ENCODE data around the gene TACR1.
A peak's percentile ranks its signal among the peaks of the same experiment; 100 is the strongest.
"Not testable (repeated sequence)": the region's sequence is repeated elsewhere in the genome, so short reads cannot be mapped to it uniquely, and the experiment has no call there.

TACR1 gene

GRCh38 chr2:75057150-75057549 lies 142.2 kb downstream of the TACR1 start:
- not testable (repeated sequence) for H3K9me3 ChIP-seq (replicated peaks; ENCODE audit: low read length); H3K4me3 ChIP-seq (ENCODE audit: low read length); H3K4me1 ChIP-seq (ENCODE audit: control insufficient read depth, insufficient read depth, low read length); H3K9ac ChIP-seq (ENCODE audit: low read depth, low read length); H3K27me3 ChIP-seq (ENCODE audit: control insufficient read depth, insufficient read depth, low read length); H3K4me2 ChIP-seq (ENCODE audit: low read length); H3K36me3 ChIP-seq (ENCODE audit: insufficient read depth, low read length)

- H3K36me3 ChIP-seq (ENCODE audit: insufficient read depth, low read length): no peaks in the 10 kb centered on the region
- H3K4me1 ChIP-seq (ENCODE audit: control insufficient read depth, insufficient read depth, low read length): no peaks in the 10 kb centered on the region
- H3K27me3 ChIP-seq (ENCODE audit: control insufficient read depth, insufficient read depth, low read length): no peaks in the 10 kb centered on the region
- no peaks in the 10 kb centered on the region for H3K9me3 ChIP-seq (replicated peaks; ENCODE audit: low read length)
- H3K4me2 ChIP-seq (ENCODE audit: low read length): no peak overlapping the region
- no peak overlapping the region for H3K4me3 ChIP-seq (ENCODE audit: low read length)
- H3K9ac ChIP-seq (ENCODE audit: low read depth, low read length): no peak overlapping the region
Measured at GRCh38 chr2:75055820-75056675, 143.3 kb downstream of the TACR1 start.

- H3K9me3 ChIP-seq (replicated peaks; ENCODE audit: low read length): no peaks in the 10 kb centered on the region
- no peak overlapping the region for H3K4me2 ChIP-seq (ENCODE audit: low read length)
- no peaks in the 10 kb centered on the region for H3K27me3 ChIP-seq (ENCODE audit: control insufficient read depth, insufficient read depth, low read length)
- no peaks in the 10 kb centered on the region for H3K4me1 ChIP-seq (ENCODE audit: control insufficient read depth, insufficient read depth, low read length)
- H3K36me3 ChIP-seq (ENCODE audit: insufficient read depth, low read length): no peaks in the 10 kb centered on the region
- H3K4me3 ChIP-seq (ENCODE audit: low read length): no peak overlapping the region
- H3K9ac ChIP-seq (ENCODE audit: low read depth, low read length): no peak overlapping the region
Measured at GRCh38 chr2:75055142-75055819, 144.0 kb downstream of the TACR1 start.

GRCh38 chr2:75054296-75054695 lies 145.0 kb downstream of the TACR1 start:
- Histone ChIP-seq H3K27me3 (ENCODE audit: control insufficient read depth, insufficient read depth, low read length) (no peaks in the 10 kb centered on the region), H3K9ac (ENCODE audit: low read depth, low read length) (no peak overlapping the region), H3K4me1 (ENCODE audit: control insufficient read depth, insufficient read depth, low read length) (no peaks in the 10 kb centered on the region), H3K9me3 (replicated peaks; ENCODE audit: low read length) (no peaks in the 10 kb centered on the region), H3K36me3 (ENCODE audit: insufficient read depth, low read length) (no peaks in the 10 kb centered on the region), H3K4me3 (ENCODE audit: low read length) (no peak overlapping the region), H3K4me2 (ENCODE audit: low read length) (no peak overlapping the region)

GRCh38 chr2:75053484-75054112 lies 145.7 kb downstream of the TACR1 start:
- Histone ChIP-seq H3K36me3 (ENCODE audit: insufficient read depth, low read length) (no peaks in the 10 kb centered on the region), H3K9ac (ENCODE audit: low read depth, low read length) (no peak overlapping the region), H3K9me3 (replicated peaks; ENCODE audit: low read length) (no peaks in the 10 kb centered on the region)

GRCh38 chr2:75047992-75048625 lies 151.2 kb downstream of the TACR1 start:
- Histone ChIP-seq H3K4me3 (ENCODE audit: low read length) (peak overlapping the region; percentile 21), H3K4me2 (ENCODE audit: low read length) (peak overlapping the region; percentile 62), H3K4me1 (ENCODE audit: control insufficient read depth, insufficient read depth, low read length) (peaks cover 17% of the 10 kb centered on the region), H3K36me3 (ENCODE audit: insufficient read depth, low read length) (no peaks in the 10 kb centered on the region), H3K9me3 (replicated peaks; ENCODE audit: low read length) (no peaks in the 10 kb centered on the region), H3K27me3 (ENCODE audit: control insufficient read depth, insufficient read depth, low read length) (no peaks in the 10 kb centered on the region), H3K9ac (ENCODE audit: low read depth, low read length) (no peak overlapping the region)

More at GRCh38 chr2:75053484-75054112, 145.7 kb downstream of the TACR1 start:
- no peak overlapping the region for H3K4me2 ChIP-seq (ENCODE audit: low read length)
- no peak overlapping the region for H3K4me3 ChIP-seq (ENCODE audit: low read length)
- H3K27me3 ChIP-seq (ENCODE audit: control insufficient read depth, insufficient read depth, low read length): no peaks in the 10 kb centered on the region
- peaks cover under 1% of the 10 kb centered on the region for H3K4me1 ChIP-seq (ENCODE audit: control insufficient read depth, insufficient read depth, low read length)

- Histone ChIP-seq H3K4me3 (ENCODE audit: low read length) (peak overlapping the region; percentile 21), H3K36me3 (ENCODE audit: insufficient read depth, low read length) (no peaks in the 10 kb centered on the region), H3K4me1 (ENCODE audit: control insufficient read depth, insufficient read depth, low read length) (peaks cover 17% of the 10 kb centered on the region), H3K27me3 (ENCODE audit: control insufficient read depth, insufficient read depth, low read length) (no peaks in the 10 kb centered on the region), H3K9ac (ENCODE audit: low read depth, low read length) (no peak overlapping the region), H3K4me2 (ENCODE audit: low read length) (peak overlapping the region; percentile 62), H3K9me3 (replicated peaks; ENCODE audit: low read length) (no peaks in the 10 kb centered on the region)
Measured at GRCh38 chr2:75047189-75047991, 151.9 kb downstream of the TACR1 start.

- H3K27me3 ChIP-seq (ENCODE audit: control insufficient read depth, insufficient read depth, low read length): no peaks in the 10 kb centered on the region
- peaks cover 17% of the 10 kb centered on the region for H3K4me1 ChIP-seq (ENCODE audit: control insufficient read depth, insufficient read depth, low read length)
- H3K4me2 ChIP-seq (ENCODE audit: low read length): no peak overlapping the region
- no peaks in the 10 kb centered on the region for H3K9me3 ChIP-seq (replicated peaks; ENCODE audit: low read length)
- H3K4me3 ChIP-seq (ENCODE audit: low read length): no peak overlapping the region
- no peaks in the 10 kb centered on the region for H3K36me3 ChIP-seq (ENCODE audit: insufficient read depth, low read length)
- H3K9ac ChIP-seq (ENCODE audit: low read depth, low read length): no peak overlapping the region
Measured at GRCh38 chr2:75045526-75046050, 153.7 kb downstream of the TACR1 start.

- no peak overlapping the region for H3K4me2 ChIP-seq (ENCODE audit: low read length)
- no peak overlapping the region for H3K9ac ChIP-seq (ENCODE audit: low read depth, low read length)
Measured at GRCh38 chr2:75044291-75044690, 155.0 kb downstream of the TACR1 start.

GRCh38 chr2:75042823-75043222 lies 156.5 kb downstream of the TACR1 start:
- H3K4me1 ChIP-seq (ENCODE audit: control insufficient read depth, insufficient read depth, low read length): peaks cover 9% of the 10 kb centered on the region
- H3K27me3 ChIP-seq (ENCODE audit: control insufficient read depth, insufficient read depth, low read length): no peaks in the 10 kb centered on the region
- no peaks in the 10 kb centered on the region for H3K36me3 ChIP-seq (ENCODE audit: insufficient read depth, low read length)
- no peaks in the 10 kb centered on the region for H3K9me3 ChIP-seq (replicated peaks; ENCODE audit: low read length)
- H3K4me3 ChIP-seq (ENCODE audit: low read length): no peak overlapping the region
- H3K4me2 ChIP-seq (ENCODE audit: low read length): no peak overlapping the region
- H3K9ac ChIP-seq (ENCODE audit: low read depth, low read length): no peak overlapping the region

More at GRCh38 chr2:75044291-75044690, 155.0 kb downstream of the TACR1 start:
- H3K4me1 ChIP-seq (ENCODE audit: control insufficient read depth, insufficient read depth, low read length): peaks cover 17% of the 10 kb centered on the region
- H3K4me3 ChIP-seq (ENCODE audit: low read length): no peak overlapping the region
- no peaks in the 10 kb centered on the region for H3K9me3 ChIP-seq (replicated peaks; ENCODE audit: low read length)
- no peaks in the 10 kb centered on the region for H3K36me3 ChIP-seq (ENCODE audit: insufficient read depth, low read length)
- H3K27me3 ChIP-seq (ENCODE audit: control insufficient read depth, insufficient read depth, low read length): no peaks in the 10 kb centered on the region
